ENCODE results near the gene HPCA.

Gene HPCA

GRCh38 chr1:32871364-32872191 is 14.7 kb upstream of the HPCA start:
- DNase-seq: no peak

- no peak for DNase-seq
Measured at GRCh38 chr1:32872192-32872460, 14.2 kb upstream of the HPCA start.

GRCh38 chr1:32873484-32873883 is 12.8 kb upstream of the HPCA start:
- no peak for DNase-seq

- no peak for DNase-seq
Measured at GRCh38 chr1:32874860-32875752, 11.2 kb upstream of the HPCA start.

- peak; percentile 69 to 82 (median 79) for DNase-seq
Measured at GRCh38 chr1:32876341-32877210, 9.7 kb upstream of the HPCA start.

GRCh38 chr1:32877211-32878110 is 8.8 kb upstream of the HPCA start:
- no peak for DNase-seq

- no peak for DNase-seq
Measured at GRCh38 chr1:32878183-32878582, 8.1 kb upstream of the HPCA start.

- no peak for DNase-seq
Measured at GRCh38 chr1:32878637-32879041, 7.7 kb upstream of the HPCA start.

GRCh38 chr1:32881291-32881690 is 5.0 kb upstream of the HPCA start:
- DNase-seq: no peak

GRCh38 chr1:32881871-32882850 is 4.1 kb upstream of the HPCA start:
- no peak for DNase-seq

- no peak for DNase-seq
Measured at GRCh38 chr1:32883338-32884031, 2.8 kb upstream of the HPCA start.

GRCh38 chr1:32884032-32884372 is 2.3 kb upstream of the HPCA start:
- DNase-seq: no peak

GRCh38 chr1:32884726-32885125 is 1.6 kb upstream of the HPCA start:
- DNase-seq: no peak

- DNase-seq: no peak
Measured at GRCh38 chr1:32885676-32886003, 651 bp upstream of the HPCA start.

GRCh38 chr1:32886828-32887414 is 630 bp downstream of the HPCA start:
- no peak for DNase-seq

- DNase-seq: no peak
Measured at GRCh38 chr1:32887623-32888022, 1.3 kb downstream of the HPCA start.

GRCh38 chr1:32888134-32888533 is 1.8 kb downstream of the HPCA start:
- no peak for DNase-seq

GRCh38 chr1:32888677-32889420 is 2.6 kb downstream of the HPCA start:
- DNase-seq: no peak

- DNase-seq: no peak
Measured at GRCh38 chr1:32889731-32890278, 3.5 kb downstream of the HPCA start.
